DMS53 treated with DMSO at 0.1 percent for 48 hours (cell line): ENCODE data around the gene BRWD1.
A peak's percentile ranks its signal among the peaks of the same experiment; 100 is the strongest.

ENCODE experiments used
- DNase-seq: peaks from one replicate; lab custom pipeline; 2025; ENCODE audit not compliant: unreplicated experiment; lab: John Stamatoyannopoulos, UW

BRWD1 gene

GRCh38 chr21:39313571-39314142, at the start of gene BRWD1:
TSS of gene BRWD1 (minus strand) at chr21:39313632. CDS start at chr21:39313491, 141 bp downstream.
- peak; percentile 36 for DNase-seq

- no peak for DNase-seq
Measured at GRCh38 chr21:39362733-39363132, 49.3 kb upstream of the BRWD1 start.

GRCh38 chr21:39359382-39359781, 46.0 kb upstream of the BRWD1 start:
- no peak for DNase-seq

GRCh38 chr21:39353295-39353694, 39.9 kb upstream of the BRWD1 start:
- DNase-seq, result no peak

DNA sequence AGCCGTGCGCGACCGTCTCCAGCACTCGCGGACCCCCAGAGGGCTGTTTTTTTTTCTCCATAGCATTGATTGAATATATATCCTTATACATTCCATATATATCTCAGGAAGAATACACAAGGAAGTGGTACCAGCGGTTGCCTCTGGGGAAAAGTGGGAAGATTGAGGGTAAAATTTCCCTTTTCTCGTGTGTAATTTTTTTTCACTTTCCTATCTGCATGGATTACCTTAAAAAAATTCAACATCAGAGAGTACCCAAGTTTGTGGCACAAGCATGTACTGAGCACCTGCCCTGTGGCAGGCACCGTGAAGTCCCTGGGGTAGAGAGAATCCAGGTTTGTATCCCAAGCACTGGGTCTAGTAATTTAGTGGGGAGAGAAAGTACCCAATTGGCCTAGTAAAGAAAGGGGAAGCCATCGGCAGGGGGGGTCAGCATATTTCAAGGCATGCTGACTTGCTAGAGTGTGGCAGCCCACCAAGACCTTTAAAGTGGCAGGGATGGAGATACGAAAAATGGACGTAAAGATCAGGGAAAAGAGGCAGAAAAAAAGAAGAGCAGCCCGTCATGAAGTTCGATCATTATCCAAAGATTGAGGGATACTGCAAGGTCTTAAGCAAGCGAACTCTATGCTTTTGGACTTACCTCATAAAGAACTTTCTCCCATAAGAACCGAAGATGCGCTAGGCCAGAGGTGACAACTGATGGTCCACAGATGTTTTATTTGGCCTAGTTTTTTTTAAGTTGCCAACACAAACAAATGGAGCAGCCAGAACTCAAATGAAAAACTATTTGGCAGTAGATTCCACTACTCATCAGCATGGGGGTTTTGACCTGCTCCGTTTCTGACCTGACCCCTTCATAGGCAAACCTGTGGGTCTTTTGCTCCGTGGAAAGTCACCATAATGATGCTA, 36.9 kb upstream of the BRWD1 start:
- no peak for DNase-seq

GRCh38 chr21:39349211-39350093, 36.0 kb upstream of the BRWD1 start:
- peak; percentile 87 for DNase-seq

DNA sequence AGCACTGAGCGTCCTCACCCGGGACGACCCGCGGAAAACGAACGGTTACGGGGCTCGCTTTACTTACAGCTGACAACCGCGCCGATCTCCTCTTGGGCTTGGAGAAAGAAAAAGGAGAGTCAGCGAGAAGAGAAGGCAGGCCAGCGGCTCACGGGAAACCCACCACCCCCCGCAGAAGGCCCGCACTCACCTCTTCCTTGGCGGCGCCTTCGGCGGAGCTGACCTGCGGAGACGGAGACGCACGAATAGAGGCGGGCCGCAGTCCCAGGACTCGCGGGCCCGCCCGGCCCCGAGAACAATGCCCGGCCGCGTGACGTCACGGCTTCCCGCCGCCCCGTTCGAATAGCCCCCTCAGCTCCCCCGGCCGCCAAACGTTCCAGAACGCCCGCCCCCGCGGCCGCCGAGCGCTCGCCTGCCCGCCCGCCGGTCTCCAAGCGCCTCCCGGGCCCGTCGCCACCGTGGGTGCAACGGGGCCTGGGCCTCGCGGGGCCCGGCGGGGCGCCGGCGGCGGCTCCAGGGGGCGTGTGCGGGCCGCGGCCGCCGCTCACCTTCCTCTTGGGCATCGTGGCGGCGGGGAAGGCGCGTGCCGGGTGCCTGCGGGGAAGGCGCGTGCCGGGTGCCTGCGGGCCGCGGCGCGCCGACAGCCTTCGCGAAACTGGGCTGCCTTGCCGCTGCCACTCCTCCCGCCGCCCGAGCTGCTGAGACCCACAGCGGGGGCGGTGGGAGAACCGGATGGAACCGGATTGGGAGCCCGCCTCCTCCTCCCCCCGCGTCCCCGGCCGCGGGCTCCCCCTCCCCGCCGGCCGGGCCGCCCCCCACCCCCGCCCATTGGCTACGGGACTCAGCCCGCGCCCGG, 35.2 kb upstream of the BRWD1 start, which contains the start of gene HMGN1:
HMGN1 (minus strand) TSS at position 734 of the 856 bp plus-strand sequence; CDS start at position 563, 171 bp downstream.
- peak; percentile 64 for DNase-seq

GRCh38 chr21:39348040-39348354, 34.6 kb upstream of the BRWD1 start:
- no peak for DNase-seq

- DNase-seq, result no peak
Measured at GRCh38 chr21:39347537-39347936, 34.1 kb upstream of the BRWD1 start.

DNA sequence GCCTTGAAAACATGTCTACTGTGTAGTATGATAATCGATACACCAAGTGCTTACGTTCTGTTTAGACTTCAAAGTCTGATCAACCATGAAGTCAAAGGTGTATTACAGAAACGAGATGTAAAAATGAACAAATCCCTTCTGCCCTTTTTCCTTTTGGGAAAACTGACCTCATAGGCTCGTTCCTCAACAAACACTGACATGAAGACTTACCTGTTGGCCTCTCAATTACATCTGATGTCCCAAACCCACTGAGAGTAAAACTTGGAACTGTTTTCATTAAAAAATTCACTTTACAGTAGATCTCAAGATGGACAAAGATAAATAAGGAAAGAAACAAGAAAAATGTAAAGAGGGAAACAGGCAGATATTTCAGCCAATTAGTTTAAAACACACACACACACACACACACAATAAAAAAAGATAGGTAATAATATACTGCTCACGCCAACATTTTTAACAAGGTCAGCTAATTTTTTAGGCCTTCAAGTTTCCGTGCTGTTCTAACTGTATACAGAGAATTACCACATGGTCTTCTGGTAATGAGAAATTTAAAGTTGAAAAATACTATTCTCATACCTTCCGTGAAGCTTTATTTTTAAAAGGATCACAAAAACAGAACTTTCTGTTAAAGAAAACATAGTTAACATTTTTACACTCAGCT, 33.4 kb upstream of the BRWD1 start:
- DNase-seq, result no peak

DNA sequence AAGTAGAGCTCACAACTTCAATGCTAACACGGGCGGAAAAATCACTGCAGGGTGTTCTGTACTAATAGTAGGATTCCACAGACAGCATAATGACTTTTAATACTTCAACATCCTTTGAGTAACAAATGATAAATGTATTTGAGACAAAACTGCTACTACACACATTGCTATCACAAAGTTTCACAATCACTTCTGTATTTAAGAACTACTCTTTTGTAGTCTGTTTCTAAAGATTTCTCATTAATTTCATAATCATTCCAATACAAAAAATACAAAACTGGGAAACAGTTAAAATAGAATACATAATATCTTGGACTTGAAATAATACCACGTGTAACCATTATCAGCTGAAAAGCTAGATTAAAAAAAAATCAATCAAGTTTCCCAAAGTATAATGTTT, 32.8 kb upstream of the BRWD1 start:
- DNase-seq, result no peak

DNA sequence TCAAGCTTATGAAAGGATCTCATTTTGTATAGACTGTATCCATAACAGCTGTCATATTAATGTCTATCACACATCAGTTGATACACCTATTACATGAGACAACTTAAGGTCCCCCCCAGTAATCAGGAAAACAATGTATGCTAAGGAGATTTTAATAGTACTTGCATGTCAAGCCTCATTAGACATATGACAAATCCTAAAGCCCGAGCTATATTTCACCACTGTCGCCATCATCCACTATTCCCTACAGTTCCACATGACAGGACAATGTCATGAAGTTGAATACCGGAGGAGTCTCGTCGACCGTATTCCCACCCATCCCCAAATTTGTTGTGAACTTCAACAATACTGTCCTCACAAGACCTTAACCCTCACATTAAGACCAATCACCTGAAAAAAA, 32.0 kb upstream of the BRWD1 start:
- DNase-seq, result no peak

DNA sequence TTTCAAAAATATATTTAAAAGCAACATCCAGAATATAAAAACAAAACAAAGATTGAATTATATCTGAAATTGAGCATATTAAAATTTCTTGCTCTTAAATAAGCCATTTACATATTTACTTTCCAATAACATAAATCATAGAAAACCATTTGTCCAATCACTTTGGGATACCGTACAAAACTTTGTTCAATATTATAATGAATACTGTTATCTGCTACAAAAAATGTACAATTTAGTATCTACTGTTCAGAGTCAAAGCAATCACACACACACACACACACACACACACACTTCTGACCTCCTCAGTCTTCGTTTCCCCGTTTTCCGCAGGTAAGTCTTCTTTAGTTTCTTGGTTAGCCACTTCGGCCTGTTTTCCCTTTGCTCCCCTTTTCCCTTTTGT, 31.4 kb upstream of the BRWD1 start:
- no peak for DNase-seq

- DNase-seq, result no peak
Measured at GRCh38 chr21:39341249-39341923, 28.0 kb upstream of the BRWD1 start.

- DNase-seq, result no peak
Measured at GRCh38 chr21:39340687-39341086, 27.3 kb upstream of the BRWD1 start.

GRCh38 chr21:39339231-39339630, 25.8 kb upstream of the BRWD1 start:
- no peak for DNase-seq

DNA sequence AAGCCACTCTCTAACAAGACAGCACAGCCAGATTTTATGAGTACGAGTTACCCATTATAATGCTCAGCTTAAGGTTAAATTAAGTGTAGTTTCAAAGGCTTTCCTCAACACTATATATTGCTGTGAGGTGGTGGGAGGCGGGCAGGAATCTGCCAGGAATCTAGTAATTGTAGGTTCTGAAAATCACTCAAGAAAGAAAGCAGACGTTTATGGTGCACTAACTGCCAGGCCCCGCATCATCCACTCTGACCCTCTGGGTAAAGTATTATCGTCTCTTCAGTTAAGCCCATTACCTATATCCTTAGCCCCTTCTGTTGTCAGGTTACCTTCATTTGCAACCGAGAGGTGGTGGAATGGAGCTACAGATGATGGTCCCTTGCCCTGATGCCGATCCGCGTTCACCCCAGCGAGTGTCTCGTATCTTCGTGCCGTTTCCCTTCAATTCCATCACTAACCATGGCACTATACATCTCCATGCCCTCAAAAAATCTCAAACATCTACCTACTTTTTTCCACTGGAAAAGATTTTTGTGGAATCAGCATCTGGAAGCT, 23.1 kb upstream of the BRWD1 start:
- DNase-seq, result no peak

DNA sequence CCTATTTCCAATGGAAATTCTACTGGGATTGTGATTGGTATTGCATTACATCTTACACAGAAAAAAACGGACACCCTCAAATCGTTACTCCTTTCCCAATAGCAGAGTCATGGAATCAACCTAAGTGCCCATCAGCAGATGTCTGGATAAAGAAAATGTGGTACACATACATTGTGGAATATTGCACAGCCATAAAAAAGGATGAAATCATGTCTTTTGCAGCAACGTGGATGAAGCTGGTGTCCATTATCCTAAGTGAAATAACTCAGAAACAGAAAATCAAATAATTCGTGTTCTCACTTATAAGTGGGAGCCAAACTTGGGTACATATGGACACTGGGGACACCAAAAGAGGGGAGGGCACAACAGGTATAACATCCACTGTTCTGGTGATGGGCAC, 21.2 kb upstream of the BRWD1 start:
- no peak for DNase-seq

DNA sequence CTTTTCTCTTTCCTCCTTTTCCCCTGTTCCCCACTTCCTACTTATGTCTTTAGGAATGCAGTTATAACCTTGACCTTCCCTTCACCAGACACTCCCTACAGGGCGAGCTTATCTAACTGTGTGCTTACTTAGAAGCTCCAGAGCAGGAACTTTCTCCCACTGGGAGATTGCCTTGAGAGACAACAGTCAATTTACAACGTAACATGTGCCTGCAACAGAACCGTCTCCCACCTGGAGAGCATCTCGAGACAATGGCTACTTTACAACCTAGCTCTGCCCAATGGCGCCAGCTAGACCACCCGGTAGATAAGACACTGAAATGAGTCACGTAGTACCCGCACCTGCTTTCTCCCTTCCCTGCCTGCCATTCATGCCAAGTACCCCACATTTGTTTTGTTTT, 18.7 kb upstream of the BRWD1 start:
- DNase-seq, result no peak
